HG03565 (cell line): ENCODE results near the gene PTPN9.
"Not testable (repeated sequence)": the region's sequence is repeated elsewhere in the genome, so short reads cannot be mapped to it uniquely, and the experiment has no call there.

Experiments
- ATAC-seq: cut with Tn5 transposase; IDR thresholded peaks from one replicate; pipeline ENCODE4 v1.9.1; 2021; ENCODE audit warnings: mild to moderate bottlenecking, moderate library complexity; ENCODE audit not compliant: unreplicated experiment

Gene PTPN9

DNA sequence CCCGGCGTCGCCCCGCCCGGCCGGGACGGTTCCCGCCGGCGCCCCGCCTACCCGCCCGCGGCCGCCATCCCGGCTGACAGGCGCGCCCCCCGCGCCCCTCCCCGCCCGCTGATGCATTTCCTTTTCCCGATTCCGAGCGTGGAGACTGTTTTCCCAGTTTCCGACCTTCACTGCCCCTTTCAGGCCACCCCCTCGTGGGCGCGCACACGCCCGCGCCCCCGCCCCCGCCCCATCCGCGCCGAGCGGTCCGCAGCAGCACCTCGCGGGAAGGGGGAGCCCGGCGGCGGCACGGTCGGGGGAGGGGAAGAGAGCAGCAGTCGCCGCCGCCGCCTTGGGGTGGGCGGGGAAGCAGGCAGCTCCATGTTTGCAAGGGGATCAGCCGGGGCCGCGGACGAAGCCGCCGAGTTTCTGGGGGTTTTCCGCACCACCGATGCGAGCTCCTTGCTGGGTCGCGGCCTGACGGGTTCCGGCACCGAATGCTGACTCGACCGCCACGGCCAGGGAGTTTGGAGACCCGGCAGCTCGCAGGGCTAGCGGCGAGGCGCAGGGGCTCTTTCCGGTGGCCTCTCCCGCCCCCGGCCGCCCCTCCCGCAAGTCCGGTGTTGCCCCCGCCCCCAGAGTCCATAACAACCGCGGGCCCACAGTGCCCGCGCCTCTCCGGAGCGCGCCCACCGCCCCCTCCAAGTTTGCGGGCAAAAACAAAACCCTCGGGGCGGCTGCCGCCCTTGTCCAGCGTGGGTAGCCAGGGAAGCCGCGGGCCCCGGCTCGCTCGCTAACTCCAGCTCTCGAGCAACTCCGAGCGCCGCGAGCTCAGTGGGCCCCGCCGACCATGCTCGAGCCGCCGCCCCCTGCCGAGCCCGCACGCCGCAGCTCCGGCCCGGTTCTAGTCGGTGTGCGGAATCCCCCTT lies 124.4 kb downstream of the PTPN9 start:
- ATAC-seq, result no peak

DNA sequence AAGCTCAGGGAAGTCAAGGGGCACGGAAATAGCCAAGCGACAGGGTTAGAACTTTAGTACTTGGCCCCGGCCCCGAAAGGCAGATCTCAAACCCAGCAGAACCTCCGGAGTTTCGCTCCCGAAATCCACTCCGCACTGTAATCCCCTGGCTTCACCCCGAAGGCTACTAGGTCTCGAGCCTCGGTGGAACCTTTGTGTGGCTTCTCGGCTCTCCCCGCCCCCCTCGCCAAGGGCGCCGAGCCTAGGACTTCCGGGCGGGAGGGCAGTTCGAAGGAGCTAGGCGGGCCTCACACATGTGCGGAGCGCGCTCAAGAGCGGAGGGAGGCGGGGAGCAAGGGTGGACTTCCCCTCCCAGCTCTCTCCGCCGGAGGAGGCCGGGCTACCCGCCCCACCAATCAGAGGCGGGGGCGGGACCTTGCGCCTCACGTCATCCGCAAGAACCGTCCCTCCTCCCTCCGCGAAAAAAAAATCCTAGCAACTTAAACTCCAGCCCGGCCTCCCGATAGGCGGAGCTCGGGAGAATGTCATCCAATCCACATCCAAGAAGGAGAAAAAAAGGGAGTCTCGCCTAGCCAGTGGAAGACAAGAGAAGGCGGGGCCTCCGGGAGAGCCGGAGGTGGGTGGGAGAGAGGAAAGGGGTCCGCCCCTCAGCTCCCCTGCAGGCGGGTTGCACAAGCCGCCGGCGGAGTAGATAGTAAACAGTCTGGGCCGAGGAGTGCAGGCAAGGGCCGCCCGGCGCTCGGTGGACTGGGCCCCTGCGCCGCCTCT lies 125.2 kb downstream of the PTPN9 start:
- peak; percentile 31 for ATAC-seq

DNA sequence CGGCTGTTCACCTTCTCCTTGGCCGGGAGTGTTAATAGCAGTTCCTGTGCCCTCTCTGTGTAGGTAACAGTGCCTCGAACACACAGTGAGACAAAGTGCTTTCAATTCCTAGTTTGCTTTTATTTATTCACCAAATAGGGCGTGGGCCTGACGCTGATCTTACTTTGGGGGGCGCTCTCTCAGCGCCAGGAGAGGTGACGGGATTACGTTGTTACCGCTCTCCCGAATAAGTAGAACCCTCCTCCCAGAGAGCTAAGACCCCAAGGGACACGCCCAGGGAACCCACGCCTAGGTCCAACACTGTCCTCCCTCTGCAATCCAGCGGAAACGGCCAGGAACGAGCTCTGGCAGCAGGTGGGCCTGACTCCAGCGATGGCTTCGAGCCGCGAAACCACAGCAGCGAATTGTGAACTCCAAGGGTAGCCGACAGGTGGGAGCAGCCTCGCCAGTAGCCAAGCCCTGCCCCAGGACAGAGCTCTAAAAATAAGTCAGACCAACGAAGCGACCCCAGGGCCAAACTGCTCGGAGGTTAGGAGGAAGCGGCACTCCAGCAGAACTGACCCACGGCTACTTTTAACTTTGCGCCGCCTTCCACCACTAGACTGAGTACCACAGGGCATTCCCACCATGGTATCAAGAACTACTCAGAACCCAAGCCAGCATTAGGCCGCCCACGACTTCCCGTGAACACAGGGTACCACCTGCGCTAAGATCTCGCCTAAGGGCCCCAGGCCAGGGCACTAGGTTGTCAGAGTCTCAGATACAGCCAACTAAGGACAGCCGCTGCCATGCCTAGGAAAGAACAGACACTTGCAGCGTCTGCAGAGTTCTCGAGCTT lies 126.0 kb downstream of the PTPN9 start:
- ATAC-seq, result no peak

DNA sequence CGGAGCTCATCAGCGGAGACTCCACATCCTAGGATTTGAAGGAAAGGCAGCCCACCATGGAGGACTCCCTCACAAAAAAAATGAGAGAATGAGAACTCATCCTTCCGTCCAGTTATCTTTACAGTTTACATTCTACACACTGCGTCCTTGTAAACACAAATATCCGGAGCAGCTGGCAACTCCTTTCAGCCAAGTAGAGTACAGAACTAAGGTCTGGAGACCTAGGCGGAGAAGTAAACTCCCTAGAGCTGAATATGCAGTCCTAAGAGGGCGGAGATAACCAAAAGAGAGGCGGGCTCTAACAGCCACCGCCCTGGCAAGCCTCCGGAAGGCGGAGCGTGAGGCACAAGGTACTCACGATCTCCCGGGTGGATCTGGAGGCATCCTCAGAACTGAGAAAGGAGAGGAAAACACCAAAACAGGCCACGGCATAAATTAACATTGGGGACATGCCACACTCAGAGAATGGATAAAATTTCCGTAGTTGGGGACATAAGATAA lies 126.7 kb downstream of the PTPN9 start:
- ATAC-seq, result no peak

DNA sequence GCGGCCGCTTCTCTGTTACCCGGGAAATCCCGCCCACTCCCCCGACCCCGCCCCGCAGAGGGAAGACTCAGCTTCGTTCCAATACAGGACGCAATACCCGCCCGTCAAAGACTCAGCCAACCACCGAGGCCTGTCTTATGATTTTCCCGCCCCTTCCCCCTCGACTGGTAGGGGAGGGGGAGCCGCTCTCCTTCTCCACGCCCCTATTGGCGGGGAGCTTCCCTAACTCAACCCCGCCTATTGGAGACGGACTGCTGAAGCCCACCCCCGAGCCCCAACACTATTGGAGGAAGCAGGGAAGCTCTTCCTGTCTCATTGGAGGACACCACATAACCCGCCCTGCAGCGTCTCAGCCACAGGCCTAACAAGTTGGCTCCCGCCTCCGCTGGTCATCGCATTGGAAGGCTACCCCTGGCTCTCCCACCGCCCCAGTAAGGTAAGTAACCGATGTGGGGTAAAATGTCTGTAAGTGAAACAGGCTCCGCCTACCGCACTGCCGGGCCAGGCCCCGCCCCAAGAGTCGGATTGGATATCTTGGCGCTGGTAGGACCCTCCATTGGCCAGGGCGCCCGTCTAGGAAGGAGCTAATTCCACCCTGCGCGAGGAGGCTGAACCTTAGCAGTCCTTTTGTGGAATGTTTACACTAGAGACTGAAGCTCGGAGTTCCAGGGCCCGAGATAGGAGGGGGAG lies 127.3 kb downstream of the PTPN9 start, which contains the start of gene SIN3A:
SIN3A (minus strand) TSS at position 17 of the 690 bp plus-strand sequence. CDS start 21,315 bp downstream, outside the sequence.
- peak; percentile 28 for ATAC-seq

DNA sequence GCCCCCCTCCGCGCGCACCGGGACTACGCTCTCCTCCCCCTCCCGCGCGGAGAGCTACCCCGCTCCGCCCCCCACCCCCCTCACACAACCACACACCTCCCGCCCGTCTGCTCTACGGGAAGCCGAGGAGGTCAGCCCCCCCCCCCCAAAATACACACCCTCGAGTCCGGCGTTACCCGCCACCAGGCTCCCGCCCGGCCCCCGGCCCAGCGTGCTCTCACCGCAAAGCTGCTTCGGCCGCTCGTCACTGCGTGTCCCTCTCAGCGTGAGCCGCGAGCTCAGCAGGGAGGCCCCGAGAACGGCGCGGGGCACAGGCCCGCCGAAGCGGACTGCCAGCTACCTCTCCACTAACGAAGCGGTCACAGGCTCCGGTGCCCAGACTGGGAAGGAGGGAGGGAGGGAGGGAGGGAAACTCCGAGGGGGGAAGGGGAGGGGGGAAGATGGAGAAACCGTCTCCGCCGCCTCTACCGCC lies 127.9 kb downstream of the PTPN9 start:
- no peak for ATAC-seq

DNA sequence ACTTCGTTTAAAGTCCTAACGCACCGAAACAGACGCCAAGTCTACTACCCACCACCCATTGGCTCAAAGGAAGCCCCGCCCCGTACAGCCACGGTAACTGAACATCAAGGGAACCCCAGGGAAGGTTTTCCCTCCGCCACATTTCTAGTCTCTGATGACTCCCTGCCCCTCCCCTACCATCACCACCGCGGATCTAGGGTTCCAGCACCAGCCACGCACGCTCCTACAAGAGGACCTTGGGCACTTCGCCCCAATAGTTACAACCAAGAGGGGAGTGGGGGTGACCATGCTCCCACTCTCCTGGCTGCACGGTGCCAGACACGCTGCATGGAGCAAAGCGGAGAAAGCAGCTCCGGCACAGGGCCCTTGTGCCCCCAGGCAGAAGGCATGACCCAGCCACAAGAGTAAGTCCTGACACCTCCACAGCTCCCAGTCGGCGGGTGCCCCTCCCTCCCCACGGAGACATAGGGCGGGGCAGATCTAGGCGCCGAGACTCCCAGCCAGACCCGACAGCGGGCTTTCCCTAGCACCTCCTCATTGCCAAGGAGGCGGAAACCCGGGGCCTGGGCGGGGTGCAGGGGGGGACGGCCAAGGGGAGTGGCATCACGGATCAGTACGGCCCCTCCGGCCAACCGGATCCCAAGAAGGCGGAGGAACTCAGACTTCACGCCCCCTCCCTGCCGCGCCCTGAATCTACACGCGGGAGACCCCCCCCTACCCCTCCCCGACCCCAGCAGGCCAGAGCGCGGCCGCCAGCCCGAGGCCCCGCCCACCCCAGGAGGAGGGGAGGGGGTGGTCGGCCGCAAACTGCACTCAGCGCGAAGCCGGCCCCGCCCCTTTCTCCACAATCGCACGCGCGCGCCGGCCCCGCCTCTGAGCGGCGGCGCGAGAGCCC lies 128.6 kb downstream of the PTPN9 start:
- no peak for ATAC-seq

DNA sequence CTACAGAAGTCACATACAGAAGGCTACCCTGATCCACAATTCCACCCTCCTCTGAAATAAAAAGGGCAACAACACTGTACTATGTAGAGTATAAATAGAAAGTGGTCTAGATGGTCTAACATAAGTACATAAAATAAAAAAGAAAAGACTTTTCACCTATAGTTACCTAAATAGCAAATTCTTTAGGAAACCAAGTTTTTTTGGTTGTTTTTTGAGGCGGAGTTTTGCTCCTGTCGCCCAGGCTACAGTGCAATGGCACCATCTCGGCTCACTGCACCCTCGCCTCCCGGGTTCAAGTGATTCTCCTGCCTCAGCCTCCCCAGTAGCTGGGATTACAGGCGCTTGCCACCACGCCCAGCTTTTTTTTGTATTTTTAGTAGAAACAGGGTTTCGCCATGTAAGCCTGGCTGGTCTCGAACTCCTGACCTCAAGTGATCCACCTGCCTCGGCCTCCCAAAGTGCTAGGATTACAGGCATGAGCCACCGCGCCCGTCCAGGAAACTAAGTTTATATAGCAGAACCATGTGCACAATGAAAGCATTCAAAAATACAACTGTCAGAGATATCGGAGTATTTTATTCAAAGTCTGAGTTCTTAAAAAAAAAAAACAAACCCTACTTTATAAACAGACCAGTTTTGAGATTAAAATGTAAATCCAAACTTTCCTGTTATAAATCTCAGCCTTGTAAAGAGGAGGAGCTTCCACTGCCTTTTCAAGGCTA lies 129.4 kb downstream of the PTPN9 start:
- no peak for ATAC-seq

DNA sequence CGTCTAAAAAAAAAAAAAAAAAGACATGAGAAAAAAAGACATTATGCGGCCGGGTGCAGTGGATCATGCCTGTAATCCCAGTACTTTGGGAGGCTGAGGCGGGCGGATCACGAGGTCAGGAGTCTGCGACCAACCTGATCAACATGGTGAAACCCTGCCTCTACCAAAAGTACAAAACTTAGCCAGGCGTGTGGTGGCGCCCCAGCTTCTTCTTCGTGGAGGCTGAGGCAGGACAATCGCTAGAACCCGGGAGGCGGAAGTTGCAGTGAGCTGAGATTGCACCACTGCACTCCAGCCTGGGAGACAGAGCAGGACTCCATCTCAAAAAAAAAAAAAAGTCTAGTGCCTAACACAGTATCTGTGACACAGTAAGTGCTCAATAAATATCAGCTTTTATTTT lies 130.9 kb downstream of the PTPN9 start:
- ATAC-seq, result not testable (repeated sequence)

DNA sequence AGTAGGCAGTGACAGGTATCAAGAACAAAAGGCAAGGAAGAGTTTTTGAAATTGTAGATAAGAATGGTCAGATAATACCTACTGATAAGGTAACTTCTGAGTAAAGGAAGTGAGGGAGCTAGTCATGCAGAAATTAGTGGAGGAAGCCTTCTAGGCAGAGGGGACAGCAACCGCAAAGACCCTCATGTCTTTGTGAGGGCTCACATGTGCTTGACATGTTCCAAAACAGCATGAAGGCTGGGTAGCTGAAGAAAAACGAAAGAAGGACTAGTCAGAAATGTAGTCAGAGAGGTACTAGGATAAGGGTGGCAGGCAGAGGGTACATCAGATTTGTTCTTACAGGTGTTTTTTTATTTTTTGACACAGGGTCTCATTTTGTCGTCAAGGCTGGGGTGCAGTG lies 133.0 kb downstream of the PTPN9 start:
- no peak for ATAC-seq

DNA sequence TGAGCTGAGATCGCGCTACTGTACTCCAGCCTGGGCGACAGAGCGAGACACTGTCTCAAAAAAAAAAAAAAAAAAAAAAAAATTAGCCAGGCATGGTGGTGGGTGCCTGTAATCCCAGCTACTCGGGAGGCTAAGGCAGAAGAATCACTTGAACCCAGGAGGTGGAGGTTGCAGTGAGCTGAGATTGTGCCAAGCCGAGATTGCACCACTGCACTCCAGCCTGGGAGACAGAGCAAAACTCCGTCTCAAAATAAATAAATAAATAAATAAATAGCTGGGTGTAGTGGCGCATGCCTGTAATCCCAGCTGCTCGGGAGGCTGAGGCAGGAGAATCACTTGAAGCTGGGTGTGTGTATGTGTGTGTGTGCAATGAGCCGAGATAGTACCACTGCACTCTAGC lies 133.8 kb downstream of the PTPN9 start:
- not testable (repeated sequence) for ATAC-seq

DNA sequence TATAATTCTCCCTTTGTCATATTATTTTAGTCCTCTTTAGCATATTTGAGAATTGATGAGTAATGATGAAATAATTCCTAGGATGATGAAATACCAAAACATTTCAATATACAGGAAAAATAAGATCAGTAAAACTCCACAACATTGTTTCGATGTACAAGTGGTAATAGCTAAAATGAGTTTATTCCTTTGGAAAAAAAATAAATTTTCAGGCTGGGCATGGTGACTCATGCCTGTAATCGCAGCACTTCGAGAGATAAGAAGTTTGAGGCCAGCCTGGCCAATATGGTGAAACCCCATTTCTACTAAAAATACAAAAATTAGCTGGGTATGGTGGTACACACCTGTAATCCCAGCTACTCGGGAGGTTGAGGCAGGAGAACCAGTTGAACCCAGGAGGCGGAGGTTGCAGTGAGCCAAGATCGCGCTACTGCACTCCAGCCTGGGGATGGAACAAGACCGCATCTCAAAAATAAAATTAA lies 135.1 kb downstream of the PTPN9 start:
- ATAC-seq, result not testable (repeated sequence)

DNA sequence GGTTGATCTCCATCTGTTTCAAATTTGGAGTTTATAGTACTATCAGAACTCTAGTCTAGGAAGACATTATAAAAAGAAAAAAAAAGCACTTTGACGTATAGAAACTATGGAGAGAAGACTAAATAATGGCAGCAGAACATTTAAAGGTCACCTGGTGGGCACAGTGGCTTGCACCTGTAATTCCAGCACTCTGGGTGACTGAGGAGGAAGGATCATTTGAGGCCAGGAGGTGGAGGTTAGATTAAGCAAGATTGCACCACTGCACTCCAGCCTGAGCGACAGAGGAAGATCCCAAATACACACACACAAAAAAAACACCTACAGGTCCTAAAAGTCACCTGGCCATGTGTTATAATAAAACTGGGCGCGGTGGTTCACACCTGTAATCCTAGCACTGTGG lies 141.4 kb downstream of the PTPN9 start:
- ATAC-seq, result no peak

DNA sequence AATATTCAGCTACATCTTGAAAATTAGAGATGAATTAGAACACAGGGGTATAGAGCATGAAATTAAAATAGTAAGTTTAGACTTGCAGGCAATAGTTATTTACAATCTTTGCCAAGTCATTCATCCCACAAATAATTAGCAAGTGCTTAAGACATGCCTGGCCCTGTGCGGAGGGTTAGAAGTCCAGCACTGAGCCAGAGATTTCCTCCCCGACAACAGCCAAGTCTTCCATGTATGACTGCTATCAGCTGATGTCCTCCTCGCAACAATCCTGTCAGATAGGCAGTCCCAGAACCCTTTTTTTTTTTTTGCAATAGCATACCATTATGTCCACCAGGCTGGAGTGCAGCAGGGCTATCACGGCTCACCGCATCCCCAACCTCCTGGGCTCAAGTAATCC lies 142.2 kb downstream of the PTPN9 start:
- no peak for ATAC-seq

DNA sequence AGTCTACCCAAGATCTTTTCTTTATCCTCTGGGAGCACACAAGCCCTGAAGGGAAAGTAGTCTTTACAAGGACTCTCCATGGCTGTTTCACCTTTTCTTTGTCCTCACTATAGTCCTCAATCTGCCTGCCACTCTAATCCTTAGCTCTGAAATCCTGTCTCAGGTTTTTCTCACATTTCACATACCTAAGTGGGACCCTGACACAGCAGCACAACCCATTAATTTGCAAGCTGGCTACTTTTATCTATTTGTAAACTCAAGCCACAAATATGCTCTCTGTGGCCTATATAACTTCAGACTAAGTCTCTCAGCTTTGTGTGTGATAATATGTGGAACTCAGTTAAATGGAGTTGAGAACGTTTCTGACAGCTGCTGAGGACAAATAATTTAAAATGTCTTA lies 147.4 kb downstream of the PTPN9 start:
- ATAC-seq, result no peak

DNA sequence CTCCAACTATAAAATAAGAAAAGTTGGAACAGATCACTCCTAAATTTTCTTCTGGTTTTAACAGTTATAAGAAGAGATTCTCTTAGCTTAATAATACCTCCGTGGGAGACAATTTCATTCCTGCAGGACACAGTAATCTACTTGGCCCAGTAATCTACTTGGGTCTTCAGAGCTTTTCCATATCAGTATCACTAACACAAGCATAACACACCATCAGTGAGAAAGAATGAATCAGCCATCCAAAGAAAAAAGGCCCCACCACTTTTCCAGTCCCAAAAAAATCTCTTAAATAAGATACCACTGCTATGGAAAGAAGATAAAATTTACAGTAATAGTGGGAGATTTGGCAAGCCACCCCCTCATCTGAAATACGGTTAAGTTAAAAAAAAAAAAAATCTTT lies 147.8 kb downstream of the PTPN9 start:
- no peak for ATAC-seq

DNA sequence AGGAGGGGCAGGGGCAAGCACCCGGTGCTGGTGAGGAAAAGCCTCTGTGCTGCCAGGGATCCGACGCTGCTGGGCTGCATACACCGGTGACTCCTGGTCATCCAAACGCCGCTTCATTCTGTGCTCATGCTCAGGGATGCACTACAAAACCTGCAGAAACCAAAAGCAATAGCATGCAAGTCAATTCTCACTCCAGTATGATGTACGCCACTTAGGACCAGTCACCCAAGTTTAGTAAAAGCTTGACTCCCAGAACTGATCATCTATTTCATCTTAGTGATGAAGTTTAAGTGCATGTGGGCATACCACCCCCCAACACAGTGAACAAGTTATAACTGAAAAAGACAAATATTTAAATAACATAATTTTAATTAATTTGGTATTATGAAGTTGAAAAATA lies 148.9 kb downstream of the PTPN9 start:
- ATAC-seq, result no peak

DNA sequence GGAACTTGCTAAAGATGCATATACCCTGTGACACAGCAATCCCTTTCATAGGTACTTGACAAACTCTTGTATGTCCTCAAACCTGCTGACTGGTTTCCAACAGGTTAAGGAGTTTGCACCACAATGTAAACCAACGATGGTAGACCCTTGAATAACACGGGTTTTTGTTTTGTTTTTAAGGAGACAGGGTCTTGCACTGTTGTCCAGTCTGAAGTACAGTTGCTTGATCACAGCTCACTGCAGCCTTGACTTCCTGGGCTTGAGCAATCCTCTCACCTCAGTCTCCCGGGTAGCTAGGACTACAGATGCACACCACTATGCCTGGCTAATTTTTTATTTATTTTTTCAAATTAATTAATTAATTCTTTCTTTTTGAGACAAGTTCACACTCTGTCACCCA lies 151.0 kb downstream of the PTPN9 start:
- ATAC-seq, result no peak
